HepG2 (cell line): ENCODE results near the gene CSNK1D. TPM values are rescaled to one million over a fixed set of nuclear protein-coding genes. Genes with fewer than 3 reads are reported as not detected.

Experiments used
- HOXD1 ChIP-seq: sonication (generic); formaldehyde crosslinking; IDR thresholded peaks from 2 replicates; pipeline ENCODE4 v1.5.0; 2020; ENCODE audit warnings: missing genetic modification reagents
- NKX3-1 ChIP-seq: sonication (generic); formaldehyde crosslinking; IDR thresholded peaks from 2 replicates; pipeline ENCODE4 v1.5.0; 2020; ENCODE audit warnings: missing genetic modification reagents
- ONECUT2 ChIP-seq: sonication (generic); formaldehyde crosslinking; IDR thresholded peaks from 2 replicates; pipeline ENCODE4 v1.4.0; 2020; ENCODE audit warnings: missing genetic modification reagents
- RBAK ChIP-seq: sonication (generic); formaldehyde crosslinking; IDR thresholded peaks from 2 replicates; pipeline ENCODE4 v1.5.1; 2020; ENCODE audit warnings: mild to moderate bottlenecking, missing genetic modification reagents
- SIN3A ChIP-seq: IDR thresholded peaks from 2 replicates; pipeline ENCODE4 v1.6.1; 2011; ENCODE audit warnings: low read depth, mild to moderate bottlenecking, control low read depth, low read length, borderline replicate concordance
- SPEN ChIP-seq: sonication (generic); formaldehyde crosslinking; IDR thresholded peaks from 2 replicates; pipeline ENCODE4 v1.5.1; 2020; ENCODE audit warnings: low read depth, mild to moderate bottlenecking, missing genetic modification reagents
- SRSF4 ChIP-seq: fragments of 200-400 bp; formaldehyde crosslinking; IDR thresholded peaks from one replicate; pipeline ENCODE4 v1.6.1; 2018; ENCODE audit warnings: mild to moderate bottlenecking, low read depth, low read length, moderate library complexity; ENCODE audit not compliant: poor library complexity, severe bottlenecking
- ZNF512 ChIP-seq: sonication (generic); formaldehyde crosslinking; IDR thresholded peaks from 2 replicates; pipeline ENCODE4 v1.4.0; 2020; ENCODE audit warnings: mild to moderate bottlenecking, missing genetic modification reagents
- ZNF576 ChIP-seq: sonication (generic); formaldehyde crosslinking; IDR thresholded peaks from 2 replicates; pipeline ENCODE4 v1.4.0; 2020; ENCODE audit warnings: mild to moderate bottlenecking, missing genetic modification reagents
- ZNF841 ChIP-seq: sonication (generic); formaldehyde crosslinking; IDR thresholded peaks from 2 replicates; pipeline ENCODE4 v1.8.1; 2023; ENCODE audit warnings: missing genetic modification reagents, borderline replicate concordance
- polyA plus RNA-seq, 8 experiments: library from polyadenylated mRNA; depleted of rRNA in 3 of 8; stranded (reverse) in 7 of 8; unstranded in 1 of 8; fragments of >200 nt; fragmentation: Illumina TruSeq in 4 of 8; extraction: Trizol in 4 of 8; gene quantifications; 2 replicates each; pipeline versions ENCODE4 v1.2.1 to v1.2.3, GENCODE V29; 2011 to 2016; ENCODE audit warnings: low read depth in 4 of 8, missing spikeins in 1 of 8, mixed read lengths in 1 of 8; ENCODE audit not compliant: insufficient read depth in 1 of 8
- total RNA-seq, 5 experiments: library from RNA; depleted of rRNA; stranded (reverse); fragments of >200 nt; fragmentation: Illumina TruSeq; extraction: Trizol; gene quantifications; 2 replicates each; pipeline ENCODE4 v1.2.3, GENCODE V29; 2016; ENCODE audit warnings: low read depth in 1 of 5
- TF ChIP-seq, protein P1 (sequence below): sonication (generic); formaldehyde crosslinking; IDR thresholded peaks from 2 replicates; pipeline ENCODE4 v1.5.0; 2020; ENCODE audit warnings: mild to moderate bottlenecking, missing genetic modification reagents, borderline replicate concordance
- TF ChIP-seq, protein P2 (sequence below): sonication (generic); formaldehyde crosslinking; IDR thresholded peaks from 2 replicates; pipeline ENCODE4 v1.5.0; 2020; ENCODE audit warnings: missing genetic modification reagents
- TF ChIP-seq, protein P3 (sequence below): sonication (generic); formaldehyde crosslinking; IDR thresholded peaks from 2 replicates; pipeline ENCODE4 v1.9.0; 2022; ENCODE audit warnings: low read depth, missing genetic modification reagents
- TF ChIP-seq, protein P4 (sequence below): IDR thresholded peaks from 2 replicates; pipeline ENCODE4 v1.6.1; 2012; ENCODE audit warnings: low read depth, low read length, improper control_type of control experiment

Gene CSNK1D
- total and polyA plus RNA-seq, 2 of the 13 experiments (the other 11 are each of a cell fraction or from before 2014, with no cell fraction given) = 31.5 to 128 TPM

DNA sequence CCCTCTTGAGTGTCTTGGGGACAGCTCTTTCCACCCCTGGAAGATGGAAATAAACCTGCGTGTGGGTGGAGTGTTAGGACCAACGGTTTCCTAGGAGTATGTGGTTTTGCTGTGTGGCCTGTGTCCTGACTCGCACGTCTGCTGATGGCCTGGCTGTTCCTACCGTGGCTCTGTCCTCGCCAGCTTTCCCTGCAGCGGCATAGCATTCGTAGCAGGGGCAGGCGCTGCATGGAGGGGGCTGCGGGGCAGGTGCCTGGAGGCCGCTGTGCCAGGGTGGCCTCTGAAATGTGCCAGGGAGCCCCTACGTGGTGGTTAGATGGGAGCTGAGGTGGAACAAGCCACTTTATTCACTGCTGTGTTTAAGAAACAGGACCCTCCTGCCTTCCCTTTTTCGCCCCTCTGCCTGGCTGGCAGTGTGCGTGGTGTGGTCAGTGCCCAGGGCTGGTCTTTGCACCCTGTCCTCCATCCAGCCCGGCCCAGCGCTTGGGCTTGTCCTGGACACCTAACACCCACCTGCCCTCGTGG lies 34.0 kb downstream of the CSNK1D start (continued):
- TF ChIP-seq, protein P1, sequence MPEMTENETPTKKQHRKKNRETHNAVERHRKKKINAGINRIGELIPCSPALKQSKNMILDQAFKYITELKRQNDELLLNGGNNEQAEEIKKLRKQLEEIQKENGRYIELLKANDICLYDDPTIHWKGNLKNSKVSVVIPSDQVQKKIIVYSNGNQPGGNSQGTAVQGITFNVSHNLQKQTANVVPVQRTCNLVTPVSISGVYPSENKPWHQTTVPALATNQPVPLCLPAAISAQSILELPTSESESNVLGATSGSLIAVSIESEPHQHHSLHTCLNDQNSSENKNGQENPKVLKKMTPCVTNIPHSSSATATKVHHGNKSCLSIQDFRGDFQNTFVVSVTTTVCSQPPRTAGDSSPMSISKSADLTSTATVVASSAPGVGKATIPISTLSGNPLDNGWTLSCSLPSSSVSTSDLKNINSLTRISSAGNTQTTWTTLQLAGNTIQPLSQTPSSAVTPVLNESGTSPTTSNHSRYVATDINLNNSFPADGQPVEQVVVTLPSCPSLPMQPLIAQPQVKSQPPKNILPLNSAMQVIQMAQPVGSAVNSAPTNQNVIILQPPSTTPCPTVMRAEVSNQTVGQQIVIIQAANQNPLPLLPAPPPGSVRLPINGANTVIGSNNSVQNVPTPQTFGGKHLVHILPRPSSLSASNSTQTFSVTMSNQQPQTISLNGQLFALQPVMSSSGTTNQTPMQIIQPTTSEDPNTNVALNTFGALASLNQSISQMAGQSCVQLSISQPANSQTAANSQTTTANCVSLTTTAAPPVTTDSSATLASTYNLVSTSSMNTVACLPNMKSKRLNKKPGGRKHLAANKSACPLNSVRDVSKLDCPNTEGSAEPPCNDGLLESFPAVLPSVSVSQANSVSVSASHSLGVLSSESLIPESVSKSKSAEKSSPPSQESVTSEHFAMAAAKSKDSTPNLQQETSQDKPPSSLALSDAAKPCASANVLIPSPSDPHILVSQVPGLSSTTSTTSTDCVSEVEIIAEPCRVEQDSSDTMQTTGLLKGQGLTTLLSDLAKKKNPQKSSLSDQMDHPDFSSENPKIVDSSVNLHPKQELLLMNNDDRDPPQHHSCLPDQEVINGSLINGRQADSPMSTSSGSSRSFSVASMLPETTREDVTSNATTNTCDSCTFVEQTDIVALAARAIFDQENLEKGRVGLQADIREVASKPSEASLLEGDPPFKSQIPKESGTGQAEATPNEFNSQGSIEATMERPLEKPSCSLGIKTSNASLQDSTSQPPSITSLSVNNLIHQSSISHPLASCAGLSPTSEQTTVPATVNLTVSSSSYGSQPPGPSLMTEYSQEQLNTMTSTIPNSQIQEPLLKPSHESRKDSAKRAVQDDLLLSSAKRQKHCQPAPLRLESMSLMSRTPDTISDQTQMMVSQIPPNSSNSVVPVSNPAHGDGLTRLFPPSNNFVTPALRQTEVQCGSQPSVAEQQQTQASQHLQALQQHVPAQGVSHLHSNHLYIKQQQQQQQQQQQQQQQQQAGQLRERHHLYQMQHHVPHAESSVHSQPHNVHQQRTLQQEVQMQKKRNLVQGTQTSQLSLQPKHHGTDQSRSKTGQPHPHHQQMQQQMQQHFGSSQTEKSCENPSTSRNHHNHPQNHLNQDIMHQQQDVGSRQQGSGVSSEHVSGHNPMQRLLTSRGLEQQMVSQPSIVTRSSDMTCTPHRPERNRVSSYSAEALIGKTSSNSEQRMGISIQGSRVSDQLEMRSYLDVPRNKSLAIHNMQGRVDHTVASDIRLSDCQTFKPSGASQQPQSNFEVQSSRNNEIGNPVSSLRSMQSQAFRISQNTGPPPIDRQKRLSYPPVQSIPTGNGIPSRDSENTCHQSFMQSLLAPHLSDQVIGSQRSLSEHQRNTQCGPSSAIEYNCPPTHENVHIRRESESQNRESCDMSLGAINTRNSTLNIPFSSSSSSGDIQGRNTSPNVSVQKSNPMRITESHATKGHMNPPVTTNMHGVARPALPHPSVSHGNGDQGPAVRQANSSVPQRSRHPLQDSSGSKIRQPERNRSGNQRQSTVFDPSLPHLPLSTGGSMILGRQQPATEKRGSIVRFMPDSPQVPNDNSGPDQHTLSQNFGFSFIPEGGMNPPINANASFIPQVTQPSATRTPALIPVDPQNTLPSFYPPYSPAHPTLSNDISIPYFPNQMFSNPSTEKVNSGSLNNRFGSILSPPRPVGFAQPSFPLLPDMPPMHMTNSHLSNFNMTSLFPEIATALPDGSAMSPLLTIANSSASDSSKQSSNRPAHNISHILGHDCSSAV (CRISPR knock-in tag) = no peak; the same call in 1 of the 2 replicates
- TF ChIP-seq ONECUT2 (no peak), SIN3A (no peak), ZNF576 (CRISPR knock-in tag) (no peak), NKX3-1 (no peak), SRSF4 (no peak), ZNF841 (CRISPR knock-in tag) (peak; percentile 72; the same call in 1 of the 2 replicates), HOXD1 (CRISPR knock-in tag) (0 out of 2 replicates have a peak, but pooled peaks have one; percentile 29), ZNF512 (CRISPR knock-in tag) (peak; percentile 61; the same call in 1 of the 2 replicates), RBAK (no peak; the same call in 1 of the 2 replicates), SPEN (CRISPR knock-in tag) (0 out of 2 replicates have a peak, but pooled peaks have one; percentile 12)
- TF ChIP-seq, protein P2, sequence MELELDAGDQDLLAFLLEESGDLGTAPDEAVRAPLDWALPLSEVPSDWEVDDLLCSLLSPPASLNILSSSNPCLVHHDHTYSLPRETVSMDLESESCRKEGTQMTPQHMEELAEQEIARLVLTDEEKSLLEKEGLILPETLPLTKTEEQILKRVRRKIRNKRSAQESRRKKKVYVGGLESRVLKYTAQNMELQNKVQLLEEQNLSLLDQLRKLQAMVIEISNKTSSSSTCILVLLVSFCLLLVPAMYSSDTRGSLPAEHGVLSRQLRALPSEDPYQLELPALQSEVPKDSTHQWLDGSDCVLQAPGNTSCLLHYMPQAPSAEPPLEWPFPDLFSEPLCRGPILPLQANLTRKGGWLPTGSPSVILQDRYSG (CRISPR knock-in tag) = no peak
- TF ChIP-seq, protein P3, sequence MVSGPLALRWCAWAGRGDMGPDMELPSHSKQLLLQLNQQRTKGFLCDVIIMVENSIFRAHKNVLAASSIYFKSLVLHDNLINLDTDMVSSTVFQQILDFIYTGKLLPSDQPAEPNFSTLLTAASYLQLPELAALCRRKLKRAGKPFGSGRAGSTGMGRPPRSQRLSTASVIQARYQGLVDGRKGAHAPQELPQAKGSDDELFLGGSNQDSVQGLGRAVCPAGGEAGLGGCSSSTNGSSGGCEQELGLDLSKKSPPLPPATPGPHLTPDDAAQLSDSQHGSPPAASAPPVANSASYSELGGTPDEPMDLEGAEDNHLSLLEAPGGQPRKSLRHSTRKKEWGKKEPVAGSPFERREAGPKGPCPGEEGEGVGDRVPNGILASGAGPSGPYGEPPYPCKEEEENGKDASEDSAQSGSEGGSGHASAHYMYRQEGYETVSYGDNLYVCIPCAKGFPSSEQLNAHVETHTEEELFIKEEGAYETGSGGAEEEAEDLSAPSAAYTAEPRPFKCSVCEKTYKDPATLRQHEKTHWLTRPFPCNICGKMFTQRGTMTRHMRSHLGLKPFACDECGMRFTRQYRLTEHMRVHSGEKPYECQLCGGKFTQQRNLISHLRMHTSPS (CRISPR knock-in tag) = no peak
- TF ChIP-seq, protein P4, sequence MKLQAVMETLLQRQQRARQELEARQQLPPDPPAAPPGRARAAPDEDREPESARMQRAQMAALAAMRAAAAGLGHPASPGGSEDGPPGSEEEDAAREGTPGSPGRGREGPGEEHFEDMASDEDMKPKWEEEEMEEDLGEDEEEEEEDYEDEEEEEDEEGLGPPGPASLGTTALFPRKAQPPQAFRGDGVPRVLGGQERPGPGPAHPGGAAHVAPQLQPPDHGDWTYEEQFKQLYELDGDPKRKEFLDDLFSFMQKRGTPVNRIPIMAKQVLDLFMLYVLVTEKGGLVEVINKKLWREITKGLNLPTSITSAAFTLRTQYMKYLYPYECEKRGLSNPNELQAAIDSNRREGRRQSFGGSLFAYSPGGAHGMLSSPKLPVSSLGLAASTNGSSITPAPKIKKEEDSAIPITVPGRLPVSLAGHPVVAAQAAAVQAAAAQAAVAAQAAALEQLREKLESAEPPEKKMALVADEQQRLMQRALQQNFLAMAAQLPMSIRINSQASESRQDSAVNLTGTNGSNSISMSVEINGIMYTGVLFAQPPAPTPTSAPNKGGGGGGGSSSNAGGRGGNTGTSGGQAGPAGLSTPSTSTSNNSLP = no peak
